SK-N-SH treated with all-trans-retinoic acid at 6 μM for 48 hours (cell line): ENCODE data around the gene HOXC10.

Experiments
- ARNTL ChIP-seq: fragments of 450-650 bp; formaldehyde crosslinking; IDR thresholded peaks from 2 replicates; pipeline ENCODE4 v1.5.0; 2020; ENCODE audit warnings: low read depth, mild to moderate bottlenecking, moderate library complexity, borderline replicate concordance
- BACH2 ChIP-seq: fragments of 250-450 bp; sonication (Bioruptor Pico); IDR thresholded peaks from 2 replicates; pipeline ENCODE4 v1.9.0; 2021; ENCODE audit warnings: mild to moderate bottlenecking, borderline replicate concordance
- GLIS3 ChIP-seq: fragments of 250-450 bp; sonication (Bioruptor Pico); IDR thresholded peaks from 2 replicates; pipeline ENCODE4 v1.5.0; 2020; ENCODE audit warnings: mild to moderate bottlenecking, moderate library complexity
- ISL1 ChIP-seq: fragments of 250-450 bp; sonication (Bioruptor Pico); IDR thresholded peaks from 2 replicates; pipeline ENCODE4 v2.1.2; 2022; ENCODE audit warnings: mild to moderate bottlenecking, moderate library complexity
- PPARA ChIP-seq: fragments of 250-450 bp; sonication (Bioruptor Pico); IDR thresholded peaks from 2 replicates; pipeline ENCODE4 v1.5.0; 2020; ENCODE audit warnings: mild to moderate bottlenecking, borderline replicate concordance
- RARB ChIP-seq: fragments of 250-450 bp; sonication (Bioruptor Pico); IDR thresholded peaks from 2 replicates; pipeline ENCODE4 v1.8.0; 2021; ENCODE audit warnings: mild to moderate bottlenecking, moderate library complexity
- TCF4 ChIP-seq: fragments of 250-450 bp; sonication (Bioruptor Pico); IDR thresholded peaks from 2 replicates; pipeline ENCODE4 v1.8.0; 2021; ENCODE audit warnings: mild to moderate bottlenecking, moderate library complexity, borderline replicate concordance
- ZC3H10 ChIP-seq: fragments of 250-450 bp; sonication (Bioruptor Pico); IDR thresholded peaks from 2 replicates; pipeline ENCODE4 v1.5.1; 2021; ENCODE audit warnings: mild to moderate bottlenecking, moderate library complexity
- ZFP3 ChIP-seq: fragments of 250-450 bp; sonication (Bioruptor Pico); IDR thresholded peaks from 2 replicates; pipeline ENCODE4 v1.5.0; 2020; ENCODE audit warnings: mild to moderate bottlenecking, moderate library complexity
- ZFP30 ChIP-seq: fragments of 450-650 bp; formaldehyde crosslinking; IDR thresholded peaks from 2 replicates; pipeline ENCODE4 v1.5.0; 2022; ENCODE audit warnings: mild to moderate bottlenecking, moderate library complexity
- TF ChIP-seq, protein P1 (sequence below): fragments of 250-450 bp; sonication (Bioruptor Pico); IDR thresholded peaks from 2 replicates; pipeline ENCODE4 v1.8.0; 2020; ENCODE audit warnings: mild to moderate bottlenecking, moderate library complexity, borderline replicate concordance
- TF ChIP-seq, protein P2 (sequence below): fragments of 250-450 bp; sonication (Bioruptor Pico); IDR thresholded peaks from 2 replicates; pipeline ENCODE4 v1.5.1; 2021; ENCODE audit warnings: mild to moderate bottlenecking, moderate library complexity
- TF ChIP-seq, protein P3 (sequence below): fragments of 250-450 bp; sonication (Bioruptor Pico); IDR thresholded peaks from 2 replicates; pipeline ENCODE4 v1.5.0; 2020; ENCODE audit warnings: mild to moderate bottlenecking, moderate library complexity

DNA sequence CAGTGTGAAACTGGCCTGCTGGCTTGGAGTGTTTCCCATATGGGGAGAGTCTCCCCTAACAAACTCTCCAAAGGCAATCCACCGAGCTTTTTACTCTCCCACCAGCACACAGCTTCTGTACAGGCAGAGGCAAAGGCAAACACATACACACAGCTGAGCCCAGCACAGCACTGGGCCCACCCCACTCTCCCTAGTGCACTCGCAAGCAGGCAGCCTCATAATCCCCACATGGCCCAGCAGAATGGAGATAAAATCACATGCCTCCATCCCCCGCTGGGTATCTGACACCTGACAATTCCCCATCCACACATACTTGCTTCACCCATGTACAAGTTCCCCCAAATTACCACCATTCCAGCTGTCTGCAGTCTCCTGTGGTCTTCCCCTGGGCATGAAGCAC is 26.8 kb upstream of the HOXC10 start:
- TF ChIP-seq, protein P1, sequence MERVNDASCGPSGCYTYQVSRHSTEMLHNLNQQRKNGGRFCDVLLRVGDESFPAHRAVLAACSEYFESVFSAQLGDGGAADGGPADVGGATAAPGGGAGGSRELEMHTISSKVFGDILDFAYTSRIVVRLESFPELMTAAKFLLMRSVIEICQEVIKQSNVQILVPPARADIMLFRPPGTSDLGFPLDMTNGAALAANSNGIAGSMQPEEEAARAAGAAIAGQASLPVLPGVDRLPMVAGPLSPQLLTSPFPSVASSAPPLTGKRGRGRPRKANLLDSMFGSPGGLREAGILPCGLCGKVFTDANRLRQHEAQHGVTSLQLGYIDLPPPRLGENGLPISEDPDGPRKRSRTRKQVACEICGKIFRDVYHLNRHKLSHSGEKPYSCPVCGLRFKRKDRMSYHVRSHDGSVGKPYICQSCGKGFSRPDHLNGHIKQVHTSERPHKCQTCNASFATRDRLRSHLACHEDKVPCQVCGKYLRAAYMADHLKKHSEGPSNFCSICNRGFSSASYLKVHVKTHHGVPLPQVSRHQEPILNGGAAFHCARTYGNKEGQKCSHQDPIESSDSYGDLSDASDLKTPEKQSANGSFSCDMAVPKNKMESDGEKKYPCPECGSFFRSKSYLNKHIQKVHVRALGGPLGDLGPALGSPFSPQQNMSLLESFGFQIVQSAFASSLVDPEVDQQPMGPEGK (CRISPR knock-in tag), result no peak
- TF ChIP-seq, protein P2, sequence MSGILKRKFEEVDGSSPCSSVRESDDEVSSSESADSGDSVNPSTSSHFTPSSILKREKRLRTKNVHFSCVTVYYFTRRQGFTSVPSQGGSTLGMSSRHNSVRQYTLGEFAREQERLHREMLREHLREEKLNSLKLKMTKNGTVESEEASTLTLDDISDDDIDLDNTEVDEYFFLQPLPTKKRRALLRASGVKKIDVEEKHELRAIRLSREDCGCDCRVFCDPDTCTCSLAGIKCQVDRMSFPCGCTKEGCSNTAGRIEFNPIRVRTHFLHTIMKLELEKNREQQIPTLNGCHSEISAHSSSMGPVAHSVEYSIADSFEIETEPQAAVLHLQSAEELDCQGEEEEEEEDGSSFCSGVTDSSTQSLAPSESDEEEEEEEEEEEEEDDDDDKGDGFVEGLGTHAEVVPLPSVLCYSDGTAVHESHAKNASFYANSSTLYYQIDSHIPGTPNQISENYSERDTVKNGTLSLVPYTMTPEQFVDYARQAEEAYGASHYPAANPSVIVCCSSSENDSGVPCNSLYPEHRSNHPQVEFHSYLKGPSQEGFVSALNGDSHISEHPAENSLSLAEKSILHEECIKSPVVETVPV, result no peak
- TF ChIP-seq, protein P3, sequence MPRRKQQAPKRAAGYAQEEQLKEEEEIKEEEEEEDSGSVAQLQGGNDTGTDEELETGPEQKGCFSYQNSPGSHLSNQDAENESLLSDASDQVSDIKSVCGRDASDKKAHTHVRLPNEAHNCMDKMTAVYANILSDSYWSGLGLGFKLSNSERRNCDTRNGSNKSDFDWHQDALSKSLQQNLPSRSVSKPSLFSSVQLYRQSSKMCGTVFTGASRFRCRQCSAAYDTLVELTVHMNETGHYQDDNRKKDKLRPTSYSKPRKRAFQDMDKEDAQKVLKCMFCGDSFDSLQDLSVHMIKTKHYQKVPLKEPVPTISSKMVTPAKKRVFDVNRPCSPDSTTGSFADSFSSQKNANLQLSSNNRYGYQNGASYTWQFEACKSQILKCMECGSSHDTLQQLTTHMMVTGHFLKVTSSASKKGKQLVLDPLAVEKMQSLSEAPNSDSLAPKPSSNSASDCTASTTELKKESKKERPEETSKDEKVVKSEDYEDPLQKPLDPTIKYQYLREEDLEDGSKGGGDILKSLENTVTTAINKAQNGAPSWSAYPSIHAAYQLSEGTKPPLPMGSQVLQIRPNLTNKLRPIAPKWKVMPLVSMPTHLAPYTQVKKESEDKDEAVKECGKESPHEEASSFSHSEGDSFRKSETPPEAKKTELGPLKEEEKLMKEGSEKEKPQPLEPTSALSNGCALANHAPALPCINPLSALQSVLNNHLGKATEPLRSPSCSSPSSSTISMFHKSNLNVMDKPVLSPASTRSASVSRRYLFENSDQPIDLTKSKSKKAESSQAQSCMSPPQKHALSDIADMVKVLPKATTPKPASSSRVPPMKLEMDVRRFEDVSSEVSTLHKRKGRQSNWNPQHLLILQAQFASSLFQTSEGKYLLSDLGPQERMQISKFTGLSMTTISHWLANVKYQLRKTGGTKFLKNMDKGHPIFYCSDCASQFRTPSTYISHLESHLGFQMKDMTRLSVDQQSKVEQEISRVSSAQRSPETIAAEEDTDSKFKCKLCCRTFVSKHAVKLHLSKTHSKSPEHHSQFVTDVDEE (CRISPR knock-in tag), result no peak
- TF ChIP-seq ARNTL (CRISPR knock-in tag) (no peak), GLIS3 (CRISPR knock-in tag) (no peak), RARB (CRISPR knock-in tag) (no peak), TCF4 (CRISPR knock-in tag) (no peak), ZFP3 (no peak), ISL1 (no peak), BACH2 (CRISPR knock-in tag) (no peak), PPARA (no peak), ZC3H10 (no peak), ZFP30 (CRISPR knock-in tag) (no peak)
